Activated CD4-positive, alpha-beta T cell treated with anti-CD3 and anti-CD28 coated beads, Interleukin-2, amount 10 ng/mL, durations not matched to agents 24 days and 14 days (primary cell): ENCODE measurements around the gene SMURF2. TPM values are rescaled to one million over a fixed set of nuclear protein-coding genes. Genes with fewer than 3 reads are reported as not detected.
A peak's percentile ranks its signal among the peaks of the same experiment; 100 is the strongest.
"Not testable (repeated sequence)": the region's sequence is repeated elsewhere in the genome, so short reads cannot be mapped to it uniquely, and the experiment has no call there.

Experiments used
- DNase-seq: peaks from one replicate; pipeline ENCODE4 v3.0.0; 2022
- H3K27ac Mint-ChIP-seq: one replicate; pipeline ENCODE4 v1.8.0; 2022; ENCODE audit warnings: mild to moderate bottlenecking, mixed read lengths
- H3K27me3 Mint-ChIP-seq: one replicate; pipeline ENCODE4 v1.8.0; 2022; ENCODE audit warnings: mixed read lengths
- H3K36me3 Mint-ChIP-seq: one replicate; pipeline ENCODE4 v1.8.0; 2022; ENCODE audit warnings: low read depth, mild to moderate bottlenecking, mixed read lengths
- H3K4me1 Mint-ChIP-seq: one replicate; pipeline ENCODE4 v1.8.0; 2021; ENCODE audit warnings: mixed read lengths
- H3K4me3 Mint-ChIP-seq: one replicate; pipeline ENCODE4 v1.8.0; 2022; ENCODE audit warnings: mild to moderate bottlenecking, moderate library complexity, mixed read lengths
- H3K9me3 Mint-ChIP-seq: one replicate; pipeline ENCODE4 v1.8.0; 2021; ENCODE audit warnings: mixed read lengths
- intact Hi-C: fragments of 100-400 bp; cut with micrococcal nuclease; formaldehyde crosslinking; loops from one replicate; pipeline ENCODE4 v1.15.1; 2023
- total RNA-seq: library from RNA; stranded (reverse); gene quantifications from 2 replicates; pipeline ENCODE4 v1.2.3, GENCODE V29; 2022

Gene SMURF2
- total RNA-seq, 1 donor from 2014 or later: 11.3 TPM

DNA sequence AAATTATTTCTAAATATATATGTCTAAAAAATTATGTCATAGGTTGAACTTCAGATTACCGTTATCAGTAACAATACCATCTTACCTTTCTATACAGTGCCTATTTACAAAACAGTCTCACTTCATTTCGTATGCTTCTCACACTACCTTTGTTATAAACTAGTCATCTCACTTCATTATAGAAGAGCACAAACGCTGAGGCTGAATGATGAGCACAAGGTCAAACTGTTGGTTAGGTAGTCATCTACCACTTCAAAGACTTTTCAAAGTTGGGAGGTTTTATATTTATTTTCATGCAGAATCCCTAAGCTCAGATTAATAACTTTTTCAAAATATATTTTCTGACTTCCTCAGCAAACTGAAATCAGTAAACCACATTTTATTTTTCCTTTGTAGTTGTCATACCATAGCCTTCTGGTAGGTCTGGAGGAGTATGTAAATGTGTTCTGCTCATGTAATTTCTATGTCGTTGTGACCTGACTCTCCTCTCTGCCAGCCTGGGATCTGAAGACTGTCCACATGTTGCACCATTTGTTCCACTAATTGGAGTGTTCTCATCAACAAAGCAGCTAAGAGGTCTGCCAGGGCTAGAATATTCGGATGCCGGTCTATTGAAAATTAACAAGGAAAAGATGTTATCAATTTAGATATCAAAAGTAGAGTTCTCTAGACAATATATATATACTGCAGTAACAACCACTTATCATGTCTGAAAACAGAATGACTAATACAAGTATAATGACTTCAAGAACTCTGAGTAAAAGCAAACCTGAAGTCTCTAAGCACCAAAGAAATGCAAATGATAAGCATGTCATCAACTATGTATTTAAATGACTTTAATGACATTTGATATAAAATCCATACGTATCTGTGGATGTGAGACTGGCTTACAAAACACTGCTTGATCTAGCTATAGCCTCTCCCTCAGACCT, 81.5 kb downstream of the SMURF2 start:
- intact Hi-C loops: loop anchor here (1.0 to 2.0 kb wide), 3 partner anchors 7 to 69 kb away; no protein-coding TSS in a partner anchor
- no peaks in the 10 kb centered on the region for H3K27me3 Mint-ChIP-seq
- H3K4me1 Mint-ChIP-seq: peaks cover 14% of the 10 kb centered on the region
- no peaks in the 10 kb centered on the region for H3K9me3 Mint-ChIP-seq
- peaks cover 34% of the 10 kb centered on the region for H3K36me3 Mint-ChIP-seq
- no peak for DNase-seq
- peak overlapping the region; percentile 33 for H3K4me3 Mint-ChIP-seq
- peak overlapping the region; percentile 96 for H3K27ac Mint-ChIP-seq

DNA sequence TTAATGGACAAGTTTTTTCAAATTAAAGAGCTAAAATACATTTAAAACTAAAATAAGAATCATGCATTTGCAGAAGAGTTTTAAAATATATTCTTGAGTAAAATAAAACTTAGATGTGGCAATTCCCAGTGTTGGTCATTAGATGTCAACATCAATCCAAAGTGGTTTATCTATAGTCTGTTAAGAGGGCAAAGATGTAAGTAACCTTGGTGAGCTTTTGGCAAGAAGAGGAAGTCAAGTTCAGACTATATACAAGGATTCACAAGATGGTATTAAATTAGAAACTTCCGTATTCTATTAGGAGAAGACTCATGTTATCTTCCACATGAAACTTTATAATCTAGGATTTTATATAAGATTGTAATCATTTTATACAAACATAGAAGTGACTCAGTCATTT, 82.2 kb downstream of the SMURF2 start:
- Mint-ChIP-seq H3K4me1 (peaks cover 14% of the 10 kb centered on the region), H3K9me3 (no peaks in the 10 kb centered on the region), H3K27me3 (no peaks in the 10 kb centered on the region), H3K4me3 (no peak overlapping the region), H3K27ac (no peak overlapping the region), H3K36me3 (peaks cover 34% of the 10 kb centered on the region)
- DNase-seq: no peak
- intact Hi-C loops: loop anchor here (1.0 to 2.0 kb wide), 2 partner anchors 55 to 69 kb away; no protein-coding TSS in a partner anchor

DNA sequence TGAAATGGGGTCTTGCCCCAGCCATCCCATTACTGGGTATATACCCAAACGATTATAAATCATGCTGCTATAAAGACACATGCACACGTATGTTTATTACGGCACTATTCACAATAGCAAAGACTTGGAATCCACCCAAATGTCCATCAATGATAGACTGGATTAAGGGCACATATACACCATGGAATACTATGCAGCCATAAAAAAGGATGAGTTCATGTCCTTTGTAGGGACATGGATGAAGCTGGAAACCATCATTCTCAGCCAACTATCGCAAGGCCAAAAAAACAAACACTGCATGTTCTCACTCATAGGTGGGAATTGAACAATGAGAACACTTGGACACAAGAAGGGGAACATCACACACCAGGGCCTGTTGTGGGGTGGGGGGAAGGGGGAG, 85.1 kb downstream of the SMURF2 start:
- H3K27me3 Mint-ChIP-seq, H3K27ac Mint-ChIP-seq, H3K9me3 Mint-ChIP-seq, DNase-seq, intact Hi-C loops, H3K4me3 Mint-ChIP-seq: not testable (repeated sequence)
- Mint-ChIP-seq H3K36me3 (peaks cover 28% of the 10 kb centered on the region), H3K4me1 (peaks cover 24% of the 10 kb centered on the region)

DNA sequence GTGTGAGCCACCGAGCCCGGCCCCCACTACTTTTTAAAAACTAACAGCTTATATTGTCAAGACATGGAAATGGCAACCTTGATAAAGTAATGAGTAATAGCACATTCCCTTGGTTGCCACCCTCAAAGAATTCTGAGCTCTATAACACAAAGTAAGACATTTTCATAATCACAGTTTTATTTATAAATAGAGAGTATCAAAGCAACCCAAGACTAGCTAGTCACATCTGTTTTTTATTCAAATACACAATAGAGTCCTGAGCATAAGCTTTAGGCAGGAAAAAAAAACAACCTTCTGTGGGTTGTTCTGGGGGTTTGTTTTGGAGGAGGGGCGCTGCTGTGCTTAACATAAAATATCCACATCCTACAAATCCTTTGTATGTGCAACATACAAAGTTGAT, 86.7 kb downstream of the SMURF2 start:
- Mint-ChIP-seq H3K27me3 (no peaks in the 10 kb centered on the region), H3K4me3 (no peak overlapping the region), H3K4me1 (peaks cover 14% of the 10 kb centered on the region), H3K27ac (no peak overlapping the region), H3K9me3 (no peaks in the 10 kb centered on the region), H3K36me3 (peaks cover 22% of the 10 kb centered on the region)
- DNase-seq: no peak
- intact Hi-C loops: no loop called here

DNA sequence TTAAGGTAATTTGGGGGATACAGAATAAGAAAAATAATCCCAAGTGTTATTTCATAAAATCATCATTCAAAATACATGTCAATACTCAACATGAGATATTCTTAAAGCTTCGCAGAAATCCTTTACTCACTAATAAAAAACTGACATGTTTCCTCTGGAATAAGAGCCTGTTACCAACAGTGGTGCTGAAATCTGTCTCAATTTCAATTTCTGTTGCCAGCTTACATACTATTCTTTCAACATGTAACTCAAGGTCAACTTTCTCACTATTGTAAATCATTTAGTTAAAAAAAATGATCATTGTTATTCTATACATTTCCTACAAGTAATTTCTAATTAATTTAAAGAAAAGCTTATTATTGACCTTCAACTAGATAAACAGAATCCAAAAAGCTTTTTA, 87.5 kb downstream of the SMURF2 start:
- H3K9me3 Mint-ChIP-seq: no peaks in the 10 kb centered on the region
- H3K27ac Mint-ChIP-seq: no peak overlapping the region
- H3K36me3 Mint-ChIP-seq: peaks cover 21% of the 10 kb centered on the region
- no peak overlapping the region for H3K4me3 Mint-ChIP-seq
- no peak for DNase-seq
- H3K27me3 Mint-ChIP-seq: no peaks in the 10 kb centered on the region
- peaks cover 12% of the 10 kb centered on the region for H3K4me1 Mint-ChIP-seq
- intact Hi-C loops: no loop called here

DNA sequence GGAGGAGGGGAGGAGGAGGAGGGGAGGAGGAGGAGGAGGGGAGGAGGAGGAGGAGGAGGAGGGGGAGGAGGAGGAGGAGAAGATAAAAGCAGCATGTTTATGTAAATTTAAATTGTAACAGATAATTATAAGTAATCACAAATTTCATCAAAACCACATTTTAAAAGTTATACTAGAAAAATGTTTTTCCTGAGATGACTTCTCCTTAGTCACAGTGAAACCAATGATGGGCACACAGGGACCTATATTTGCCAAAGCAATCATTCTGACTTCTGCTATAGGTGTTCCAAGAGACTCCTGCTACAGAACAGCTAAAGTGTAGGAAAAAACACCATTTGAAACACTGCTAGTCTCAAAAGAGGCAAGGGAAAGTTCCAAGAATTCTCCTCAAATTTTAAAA, 88.9 kb downstream of the SMURF2 start:
- intact Hi-C loops: loop anchor here (1.0 to 2.0 kb wide), 4 partner anchors 8 to 66 kb away; partner anchors contain the start of genes CEP95 and DDX5
- no peak for DNase-seq
- Mint-ChIP-seq H3K4me1 (peaks cover 10% of the 10 kb centered on the region), H3K27ac (peak overlapping the region; percentile 77), H3K9me3 (no peaks in the 10 kb centered on the region), H3K4me3 (no peak overlapping the region), H3K36me3 (peaks cover 25% of the 10 kb centered on the region), H3K27me3 (no peaks in the 10 kb centered on the region)

DNA sequence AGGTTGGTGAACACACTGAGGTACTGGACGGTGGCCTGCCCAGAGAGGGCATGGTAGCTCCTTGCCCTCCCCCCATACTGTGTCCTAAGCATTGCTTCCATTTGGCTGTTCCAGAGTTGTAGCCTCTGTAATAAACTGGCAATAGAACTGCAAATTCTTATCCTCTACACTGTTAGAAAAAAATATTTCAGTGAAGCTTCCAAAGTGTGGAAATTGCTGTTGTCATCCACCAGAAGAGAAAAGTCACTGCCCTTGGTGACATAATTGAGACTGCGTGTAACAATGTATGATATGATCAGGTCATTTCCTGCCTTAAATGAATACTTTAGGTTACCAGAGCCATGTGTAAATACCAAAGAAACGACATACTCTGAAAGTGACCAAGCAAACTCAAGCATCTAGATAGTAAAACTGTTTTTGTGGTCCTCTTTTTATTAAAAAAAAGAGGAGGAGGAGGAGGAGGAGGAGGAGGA, 89.4 kb downstream of the SMURF2 start:
- peak overlapping the region; percentile 2 for H3K4me3 Mint-ChIP-seq

DNA sequence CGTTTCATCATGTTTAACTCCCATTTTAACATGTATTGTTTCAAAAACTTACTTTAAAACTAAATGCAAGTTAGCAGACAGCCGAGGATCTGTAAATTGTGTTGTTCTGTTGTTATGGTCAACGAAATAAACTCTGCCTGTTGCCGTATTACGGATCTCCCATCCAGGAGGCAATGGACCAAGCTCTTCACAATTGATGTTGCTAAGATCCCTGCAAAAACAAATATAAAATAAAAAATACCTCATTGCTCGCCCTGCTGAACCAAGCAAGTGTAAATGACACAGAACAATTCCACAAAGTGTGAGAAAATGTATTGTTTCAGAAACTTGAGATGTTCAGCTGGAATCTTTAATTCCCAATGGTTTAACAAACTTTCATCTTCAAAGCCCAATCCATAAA, 90.4 kb downstream of the SMURF2 start:
- H3K27me3 Mint-ChIP-seq: no peaks in the 10 kb centered on the region
- H3K4me1 Mint-ChIP-seq: peaks cover 12% of the 10 kb centered on the region
- intact Hi-C loops: loop anchor here (2.0 kb wide), 3 partner anchors 37 to 65 kb away; partner anchors contain the start of genes CEP95 and DDX5
- H3K4me3 Mint-ChIP-seq: no peak overlapping the region
- no peak overlapping the region for H3K27ac Mint-ChIP-seq
- no peaks in the 10 kb centered on the region for H3K9me3 Mint-ChIP-seq
- DNase-seq: no peak
- peaks cover 20% of the 10 kb centered on the region for H3K36me3 Mint-ChIP-seq

More for the DNA sequence above, 89.4 kb downstream of the SMURF2 start:
- peak overlapping the region; percentile 84 for H3K27ac Mint-ChIP-seq
- DNase-seq: peak; percentile 64
- H3K36me3 Mint-ChIP-seq: peaks cover 23% of the 10 kb centered on the region
- no peaks in the 10 kb centered on the region for H3K9me3 Mint-ChIP-seq
- peaks cover 10% of the 10 kb centered on the region for H3K4me1 Mint-ChIP-seq
- intact Hi-C loops: loop anchor here (1.0 to 2.0 kb wide), 4 partner anchors 9 to 66 kb away; partner anchors contain the start of genes CEP95 and DDX5
- no peaks in the 10 kb centered on the region for H3K27me3 Mint-ChIP-seq

DNA sequence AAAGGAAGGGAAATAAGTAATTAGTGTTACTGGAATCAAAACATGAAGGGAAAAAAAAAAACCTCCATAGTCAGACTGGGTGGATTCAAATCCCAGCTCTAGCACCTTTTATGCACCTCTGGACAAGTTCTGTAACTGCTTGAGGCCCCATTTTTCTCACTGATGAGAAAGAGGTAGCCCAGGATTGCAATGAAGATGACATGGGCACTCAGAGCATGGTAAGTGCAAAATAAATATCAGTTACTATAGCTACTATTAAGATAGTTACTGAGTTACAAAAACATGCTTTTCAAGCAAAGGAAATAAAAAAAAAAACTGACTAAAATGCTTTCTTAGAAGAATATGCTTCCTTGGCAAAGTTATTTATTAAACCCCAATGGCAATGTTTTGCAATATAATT, 96.5 kb downstream of the SMURF2 start:
- H3K27ac Mint-ChIP-seq: no peak overlapping the region
- no peaks in the 10 kb centered on the region for H3K27me3 Mint-ChIP-seq
- peaks cover 5% of the 10 kb centered on the region for H3K4me1 Mint-ChIP-seq
- no peak for DNase-seq
- intact Hi-C loops: no loop called here
- no peaks in the 10 kb centered on the region for H3K9me3 Mint-ChIP-seq
- no peak overlapping the region for H3K4me3 Mint-ChIP-seq
- H3K36me3 Mint-ChIP-seq: peaks cover 28% of the 10 kb centered on the region

DNA sequence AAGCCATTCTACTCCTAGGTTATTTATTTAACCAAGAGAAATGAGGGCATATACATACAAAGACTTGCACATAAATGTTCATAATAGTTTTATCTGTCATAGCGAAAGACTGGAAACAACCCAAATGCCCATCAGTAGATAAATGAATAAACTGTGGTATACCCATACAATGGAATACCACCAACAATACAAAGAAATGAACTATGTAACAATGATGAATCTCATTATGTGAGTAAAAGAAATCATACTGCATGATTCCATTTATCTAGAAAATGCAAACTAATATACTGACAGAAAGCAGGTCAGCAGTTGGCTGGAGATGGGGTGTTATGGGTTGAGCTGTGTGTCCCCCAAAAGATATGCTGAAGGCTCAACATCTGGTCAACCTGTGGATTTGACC, 98.0 kb downstream of the SMURF2 start:
- H3K27me3 Mint-ChIP-seq: no peaks in the 10 kb centered on the region
- H3K9me3 Mint-ChIP-seq: no peaks in the 10 kb centered on the region
- no peak for DNase-seq
- peak overlapping the region; percentile 44 for H3K27ac Mint-ChIP-seq
- intact Hi-C loops: no loop called here
- no peak overlapping the region for H3K4me3 Mint-ChIP-seq
- peaks cover 27% of the 10 kb centered on the region for H3K36me3 Mint-ChIP-seq
- peaks cover 5% of the 10 kb centered on the region for H3K4me1 Mint-ChIP-seq

DNA sequence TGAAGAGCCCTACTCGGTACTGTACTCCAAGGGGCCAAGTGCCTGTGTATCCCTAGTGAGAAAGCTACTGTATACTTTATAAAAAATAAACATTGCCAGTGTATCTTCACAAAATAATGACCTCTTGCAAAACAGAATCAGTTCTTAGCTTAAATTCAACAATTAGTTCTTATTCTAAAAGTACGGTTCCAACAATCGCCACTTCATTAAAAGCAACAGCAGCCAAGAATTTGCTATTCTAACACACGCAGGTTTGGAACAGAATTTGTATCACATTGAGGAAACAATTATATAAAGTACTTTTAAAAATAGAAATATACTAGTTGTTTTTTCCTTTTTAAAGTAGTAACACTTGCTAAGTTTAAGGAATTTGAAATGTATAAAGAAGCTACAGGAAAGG, 106.8 kb downstream of the SMURF2 start:
- intact Hi-C loops: no loop called here
- Mint-ChIP-seq H3K9me3 (no peaks in the 10 kb centered on the region), H3K27ac (no peak overlapping the region), H3K36me3 (peaks cover 16% of the 10 kb centered on the region), H3K4me1 (no peaks in the 10 kb centered on the region), H3K4me3 (no peak overlapping the region), H3K27me3 (no peaks in the 10 kb centered on the region)
- DNase-seq: no peak

DNA sequence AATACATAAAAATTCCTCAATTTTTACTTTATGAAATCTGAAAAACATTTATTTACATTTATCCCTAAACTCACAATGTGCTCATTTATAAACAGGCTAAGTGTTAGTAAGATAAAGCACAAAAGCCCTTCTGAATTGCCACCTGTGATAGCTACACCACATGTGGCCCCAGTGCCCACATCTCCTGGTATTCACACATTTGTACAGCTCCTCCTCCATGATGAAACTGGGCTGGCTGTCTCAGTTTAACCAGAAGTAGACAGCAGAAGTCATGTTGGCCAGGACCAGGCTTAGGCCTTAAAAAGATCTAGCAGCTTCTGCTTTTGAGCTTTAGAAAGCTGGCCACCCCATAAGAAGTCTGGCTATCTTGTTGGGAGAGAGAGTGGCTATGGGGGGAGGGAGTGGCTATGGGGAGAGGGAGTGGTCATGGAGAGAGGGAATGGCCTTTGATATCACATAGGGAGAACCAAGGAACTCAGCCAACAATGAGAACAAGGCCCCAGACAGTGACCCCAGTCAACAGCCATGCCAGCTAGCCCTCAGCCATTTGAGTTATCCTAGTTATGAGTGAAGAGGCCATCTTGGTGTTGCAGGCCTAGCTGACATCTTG, 108.0 kb downstream of the SMURF2 start:
- H3K36me3 Mint-ChIP-seq: peaks cover 16% of the 10 kb centered on the region

DNA sequence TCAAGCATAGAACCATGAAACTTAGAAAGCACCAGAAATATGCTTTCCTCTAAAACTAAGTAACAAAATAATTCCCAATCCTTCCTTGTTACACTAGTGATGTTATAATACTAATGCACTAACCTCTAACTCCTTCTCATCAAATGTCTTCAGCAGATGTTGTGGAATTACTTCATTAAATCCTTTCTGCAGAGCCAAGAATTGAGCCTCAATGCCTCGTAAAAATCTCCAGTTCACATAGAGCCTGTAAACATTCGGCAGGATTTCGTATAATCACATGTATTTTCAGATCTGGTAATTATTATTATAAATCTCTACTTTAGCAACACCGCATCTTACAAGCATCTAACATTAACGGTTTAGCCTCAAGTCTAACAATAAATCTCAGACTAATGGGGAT, 110.6 kb downstream of the SMURF2 start:
- intact Hi-C loops: no loop called here
- Mint-ChIP-seq H3K27me3 (no peaks in the 10 kb centered on the region), H3K4me3 (no peak overlapping the region), H3K36me3 (peaks cover 21% of the 10 kb centered on the region), H3K27ac (no peak overlapping the region), H3K9me3 (no peaks in the 10 kb centered on the region), H3K4me1 (no peaks in the 10 kb centered on the region)
- no peak for DNase-seq

More for the DNA sequence above, 108.0 kb downstream of the SMURF2 start:
- DNase-seq: no peak
- Mint-ChIP-seq H3K27me3 (no peaks in the 10 kb centered on the region), H3K4me3 (no peak overlapping the region), H3K4me1 (no peaks in the 10 kb centered on the region), H3K9me3 (no peaks in the 10 kb centered on the region), H3K27ac (no peak overlapping the region)
- intact Hi-C loops: no loop called here

DNA sequence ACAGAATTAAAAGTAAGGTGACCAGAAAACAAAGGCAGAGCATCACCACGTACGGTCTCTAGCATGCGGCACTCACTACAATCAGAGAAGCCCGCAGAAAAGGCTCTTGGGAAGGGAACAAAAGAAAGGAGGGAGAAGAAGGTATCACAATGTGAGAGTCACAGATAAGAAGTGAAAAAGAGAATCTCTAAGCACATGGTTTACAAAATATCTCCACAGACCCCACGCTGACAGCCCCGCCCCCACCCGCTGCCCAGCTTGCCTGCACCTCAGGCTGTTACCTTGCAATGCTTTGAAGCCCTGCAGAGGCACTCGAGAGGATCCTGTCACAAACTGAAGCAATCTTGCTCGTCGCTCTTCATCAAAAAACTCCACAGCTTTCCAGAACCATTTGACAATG, 114.8 kb downstream of the SMURF2 start:
- Mint-ChIP-seq H3K27me3 (no peaks in the 10 kb centered on the region), H3K4me1 (no peaks in the 10 kb centered on the region), H3K9me3 (no peaks in the 10 kb centered on the region), H3K27ac (no peak overlapping the region), H3K4me3 (no peak overlapping the region), H3K36me3 (peaks cover 18% of the 10 kb centered on the region)
- intact Hi-C loops: no loop called here
- no peak for DNase-seq
